Pancreas (tissue), 10 donors: ENCODE measurements around the gene PRELID3B. TPM values are rescaled to one million over a fixed set of nuclear protein-coding genes. Genes with fewer than 3 reads are reported as not detected.

Source experiments
- ATAC-seq, 4 donors: fragments of 200-7000 bp; cut with Tn5 transposase; one replicate each; pipeline versions ENCODE4 v1.8.0 to v1.9.1; 2020; ENCODE audit warnings: mild to moderate bottlenecking in 4 of 4, moderate library complexity in 4 of 4
- DNase-seq, 6 donors: peaks; one replicate each; pipeline ENCODE4 v3.0.0-alpha.2; 2020
- FAIRE-seq: peaks from 2 replicates; lab custom pipeline; 2012; peaks lifted over from hg19 to GRCh38; lab: Jason Lieb, UNC
- H3K27ac ChIP-seq, 4 donors: fragments of 200-600 bp; sonication (generic); 1 replicate in 3 of 4; 2 replicates in 1 of 4; pipeline versions ENCODE4 v1.5.0 to v1.8.0; 2020
- H3K27me3 ChIP-seq, 4 donors: fragments of 200-600 bp; one replicate each; pipeline ENCODE4 v1.8.0; 2021
- H3K36me3 ChIP-seq, 3 donors: fragments of 200-600 bp; sonication (generic) in 1 of 3; one replicate each; pipeline versions ENCODE4 v1.5.0 to v1.8.0; 2020 to 2021
- H3K4me1 ChIP-seq, 3 donors: fragments of 200-600 bp; one replicate each; pipeline ENCODE4 v1.8.0; 2021
- H3K4me3 ChIP-seq, 4 donors: fragments of 200-600 bp; sonication (generic) in 2 of 4; one replicate each; pipeline versions ENCODE4 v1.5.0 to v1.8.0; 2020 to 2021
- H3K9me3 ChIP-seq, 4 donors: fragments of 200-600 bp; one replicate each; pipeline ENCODE4 v1.8.0; 2021
- WGBS, 2 donors: extraction: QIAGEN DNeasy Blood & Tissue Kit; methylation state at CpG; one replicate each; pipeline ENCODE4 v1.1.7; 2013; 5-methylcytosine and 5-hydroxymethylcytosine counted together
- intact Hi-C, 3 donors: fragments of 100-400 bp; cut with DNase I; formaldehyde crosslinking; loops; one replicate each; pipeline versions ENCODE4 v1.11.1 to v1.14.2; 2022
- polyA plus RNA-seq, 2 donors: library from polyadenylated mRNA; stranded (reverse); fragments of 200-250 nt; gene quantifications; one replicate each; pipeline ENCODE4 v1.2.3, GENCODE V29; 2013
- total RNA-seq, 6 donors: library from RNA; stranded (reverse); fragmentation: NEBNext Ultra II Directional in 4 of 6; extraction: Animal tissue kit (Norgen Biotek cat#: 25700) in 4 of 6; gene quantifications; one replicate each; pipeline versions ENCODE4 v1.2.1 to v1.2.4, GENCODE V29; 2021 to 2023
- TF ChIP-seq, protein P1 (sequence below), 4 donors: fragments of 200-600 bp; sonication (generic) in 3 of 4; IDR thresholded peaks; one replicate each; pipeline versions ENCODE4 v1.5.0 to v1.8.0; 2021; ENCODE audit warnings: antibody characterized with exemption in 4 of 4
- donor health status: healthy with polysubstance abuse.
- donor health status: DM: no; HTN: no; CAD: no; lungs with moderate emphysema.
- donor health status: DM: no; HTN: no; CAD: no.
- donor health status: control.
- donor health status: control.
- donor health status: Bipolar disorder and iron deficiency.
- donor health status: DM: yes; HTN: yes; CAD: no.
- donor health status: DM: no; HTN: no; CAD: no.
- donor health status: DM: no; HTN: no; CAD: no.
- donor health status: DM: yes; HTN: yes; CAD: no.

PRELID3B gene
- total and polyA plus RNA-seq, 8 donors: 8.4 to 24.9 (median 18.9) TPM

DNA sequence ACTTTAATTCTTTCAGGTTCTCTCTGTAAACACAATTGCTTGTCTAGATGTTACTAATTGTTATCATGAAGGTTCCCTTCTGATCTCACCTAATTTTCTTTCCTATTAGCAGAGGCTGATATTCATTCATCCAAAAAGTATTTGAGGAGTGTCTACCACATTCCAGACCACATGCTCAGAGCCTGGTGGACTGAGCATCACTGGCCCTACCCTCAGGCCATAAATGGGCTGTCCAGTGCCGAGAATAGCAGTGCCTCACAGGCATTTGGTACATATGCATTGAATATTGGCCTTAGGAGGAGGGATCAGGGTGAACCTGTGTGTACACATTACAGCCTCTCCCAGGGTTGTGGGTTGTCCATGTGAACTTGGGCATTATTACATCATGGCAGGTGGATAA is 40.4 kb upstream of the PRELID3B start:
- Histone ChIP-seq H3K4me3 (no peak overlapping the region), H3K9me3 (no peaks in the 10 kb centered on the region), H3K27me3 (no peaks in the 10 kb centered on the region), H3K36me3 (no peaks in the 10 kb centered on the region), H3K27ac (no peak overlapping the region), H3K4me1 (peaks cover 0 to 5% (median 0%) of the 10 kb centered on the region in 3 donors)
- intact Hi-C loops: loop anchor here in 2 of 3 donors (10.0 kb wide), 2 partner anchors 142 to 322 kb away; no protein-coding TSS in a partner anchor
- ATAC-seq (no peak), FAIRE-seq (no peak), DNase-seq (no peak)
- TF ChIP-seq, protein P1, sequence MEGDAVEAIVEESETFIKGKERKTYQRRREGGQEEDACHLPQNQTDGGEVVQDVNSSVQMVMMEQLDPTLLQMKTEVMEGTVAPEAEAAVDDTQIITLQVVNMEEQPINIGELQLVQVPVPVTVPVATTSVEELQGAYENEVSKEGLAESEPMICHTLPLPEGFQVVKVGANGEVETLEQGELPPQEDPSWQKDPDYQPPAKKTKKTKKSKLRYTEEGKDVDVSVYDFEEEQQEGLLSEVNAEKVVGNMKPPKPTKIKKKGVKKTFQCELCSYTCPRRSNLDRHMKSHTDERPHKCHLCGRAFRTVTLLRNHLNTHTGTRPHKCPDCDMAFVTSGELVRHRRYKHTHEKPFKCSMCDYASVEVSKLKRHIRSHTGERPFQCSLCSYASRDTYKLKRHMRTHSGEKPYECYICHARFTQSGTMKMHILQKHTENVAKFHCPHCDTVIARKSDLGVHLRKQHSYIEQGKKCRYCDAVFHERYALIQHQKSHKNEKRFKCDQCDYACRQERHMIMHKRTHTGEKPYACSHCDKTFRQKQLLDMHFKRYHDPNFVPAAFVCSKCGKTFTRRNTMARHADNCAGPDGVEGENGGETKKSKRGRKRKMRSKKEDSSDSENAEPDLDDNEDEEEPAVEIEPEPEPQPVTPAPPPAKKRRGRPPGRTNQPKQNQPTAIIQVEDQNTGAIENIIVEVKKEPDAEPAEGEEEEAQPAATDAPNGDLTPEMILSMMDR (IDR thresholded peaks at IDR 0.05): no peak
- 80 to 81% methylated on average over 1 of the region's 1 CpG for whole genome bisulfite sequencing, 2 donors

DNA sequence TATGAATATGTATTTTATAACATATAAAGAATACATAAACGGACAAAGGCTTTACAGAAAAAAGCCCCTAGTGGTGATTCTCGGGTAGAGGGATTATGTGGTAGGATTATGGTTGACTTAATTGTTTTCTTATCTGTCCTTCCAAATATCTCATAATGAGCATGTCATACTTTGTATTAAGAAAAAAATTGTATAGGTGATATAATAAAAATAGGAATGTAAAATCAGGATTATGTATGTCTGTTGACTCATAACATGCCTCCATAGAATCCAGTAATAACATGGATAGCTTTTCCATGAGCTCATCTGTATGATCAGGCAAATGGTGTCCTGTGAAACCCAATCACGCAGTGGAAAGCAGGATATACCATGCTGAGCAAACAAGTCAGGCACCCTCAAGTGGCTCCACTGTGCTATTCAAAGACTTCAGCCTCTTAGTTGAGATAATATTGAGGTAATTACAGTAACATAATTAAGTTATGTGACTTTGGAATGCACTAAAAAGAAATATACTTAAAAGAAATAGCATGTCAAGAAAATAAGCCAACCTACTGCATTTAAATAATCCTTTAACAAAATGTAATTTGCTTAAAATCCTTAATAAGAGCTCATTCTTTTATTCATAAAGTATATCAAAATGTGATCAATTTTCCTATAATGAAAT is 39.6 kb upstream of the PRELID3B start:
- ATAC-seq: no peak
- intact Hi-C loops: loop anchor here in 2 of 3 donors (10.0 kb wide), 2 partner anchors 143 to 323 kb away; no protein-coding TSS in a partner anchor
- H3K27ac ChIP-seq: no peak overlapping the region
- no peaks in the 10 kb centered on the region for H3K36me3 ChIP-seq
- no peaks in the 10 kb centered on the region for H3K27me3 ChIP-seq
- H3K4me1 ChIP-seq: peaks cover 0 to 5% (median 0%) of the 10 kb centered on the region in 3 donors
- 27 to 39% methylated on average over 3 of the region's 3 CpGs for WGBS, 2 donors
- no peak overlapping the region for H3K4me3 ChIP-seq
- TF ChIP-seq, protein P1 (IDR thresholded peaks at IDR 0.05): peak in 3 of 4 donors; percentile 8 to 34 (median 30)
- DNase-seq: no peak
- no peaks in the 10 kb centered on the region for H3K9me3 ChIP-seq
- FAIRE-seq: peak; percentile 80

DNA sequence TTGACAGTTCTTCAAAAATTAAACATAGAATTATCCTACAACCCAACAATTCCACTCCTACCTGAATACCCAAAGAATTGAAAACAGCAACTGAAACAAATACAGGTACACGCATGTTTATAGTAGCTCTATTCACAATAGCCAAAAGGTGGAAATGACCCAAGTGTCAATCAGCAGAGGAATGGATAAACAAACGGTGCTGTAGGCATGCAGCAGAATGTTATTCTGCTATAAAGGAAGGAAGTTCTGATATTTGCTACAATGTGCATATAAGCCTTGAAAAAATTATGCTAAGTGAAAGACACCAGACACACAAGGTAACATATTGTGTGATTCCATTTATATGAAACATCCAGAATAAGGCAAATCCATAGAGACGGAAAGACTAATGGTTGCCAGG is 38.5 kb upstream of the PRELID3B start:
- DNase-seq (no peak), ATAC-seq (no peak), FAIRE-seq (no peak)
- no peaks in the 10 kb centered on the region for H3K36me3 ChIP-seq
- H3K27me3 ChIP-seq: no peaks in the 10 kb centered on the region
- WGBS, 2 donors: 23 to 33% methylated on average over 3 of the region's 3 CpGs
- intact Hi-C loops: loop anchor here in 2 of 3 donors (10.0 kb wide), 2 partner anchors 144 to 324 kb away; no protein-coding TSS in a partner anchor
- no peak overlapping the region for H3K4me3 ChIP-seq
- no peak overlapping the region for H3K27ac ChIP-seq
- TF ChIP-seq, protein P1 (IDR thresholded peaks at IDR 0.05): no peak
- H3K4me1 ChIP-seq: peaks cover 0 to 5% (median 0%) of the 10 kb centered on the region in 3 donors
- no peaks in the 10 kb centered on the region for H3K9me3 ChIP-seq

DNA sequence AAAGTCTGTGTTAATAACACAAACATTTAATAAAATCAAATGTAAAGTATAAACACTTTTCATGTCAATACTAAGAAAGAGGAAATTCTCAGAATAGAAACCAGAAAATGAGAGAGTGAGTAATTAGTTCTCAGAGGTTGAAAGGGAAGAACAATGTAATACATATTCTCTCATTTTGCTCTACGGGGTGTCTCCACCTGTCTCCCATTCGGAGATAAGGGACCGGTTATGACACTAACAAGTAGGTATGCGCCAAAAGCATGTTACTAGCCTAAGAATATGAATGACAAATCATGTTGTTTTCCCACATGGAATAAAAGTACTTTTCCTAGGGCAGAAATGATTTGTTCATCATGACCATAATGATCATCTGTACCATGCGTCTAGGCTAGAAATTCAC is 35.6 kb upstream of the PRELID3B start:
- intact Hi-C loops: no loop called here

More for the DNA sequence above, 35.6 kb upstream of the PRELID3B start:
- no peak overlapping the region for H3K27ac ChIP-seq
- no peak for FAIRE-seq
- ATAC-seq: no peak
- DNase-seq: no peak
- no peaks in the 10 kb centered on the region for H3K9me3 ChIP-seq
- 57 to 81% methylated on average over 5 of the region's 5 CpGs for WGBS, 2 donors
- no peaks in the 10 kb centered on the region for H3K4me1 ChIP-seq
- no peak overlapping the region for H3K4me3 ChIP-seq
- H3K27me3 ChIP-seq: no peaks in the 10 kb centered on the region
- H3K36me3 ChIP-seq: no peaks in the 10 kb centered on the region
- TF ChIP-seq, protein P1 (IDR thresholded peaks at IDR 0.05): no peak
